Measurements from ENCODE around the gene CDH6. TPM values are rescaled to one million over a fixed set of nuclear protein-coding genes. Genes with fewer than 3 reads are reported as not detected.

CDH6 gene
- total RNA-seq, 2 donors from 2014 or later = 0.52 to 2.0 TPM

DNA sequence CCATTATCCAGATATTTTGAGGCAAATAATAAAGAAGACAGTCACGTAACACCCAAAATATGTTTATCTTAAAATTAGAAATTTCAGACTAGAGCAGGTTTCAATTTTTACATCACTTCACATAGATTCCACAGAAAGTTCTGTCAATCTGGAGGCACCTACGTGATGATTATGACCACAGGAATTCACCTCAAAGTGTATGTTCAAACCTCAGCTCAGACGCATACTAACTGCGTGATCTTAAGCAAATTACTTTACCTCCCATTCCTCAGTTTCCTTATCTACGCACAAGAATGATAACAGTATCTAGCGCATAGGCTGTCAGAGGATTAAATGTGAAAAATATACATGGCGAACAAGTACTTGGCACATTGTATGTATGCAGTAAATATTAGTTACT is 5.9 kb upstream of the CDH6 start:
- no peak for TF ChIP-seq CTCF (IDR thresholded peaks at IDR 0.05)
- H3K9me3 ChIP-seq = no peaks in the 10 kb centered on the region
- no peaks in the 10 kb centered on the region for H3K4me1 ChIP-seq
- H3K27me3 ChIP-seq = peaks cover 2% of the 10 kb centered on the region
- H3K27ac ChIP-seq = no peak overlapping the region
- no peak for DNase-seq
- no peaks in the 10 kb centered on the region for H3K36me3 ChIP-seq
- intact Hi-C loops (cut with DNase I) = no loop called here
- no peak overlapping the region for H3K9ac ChIP-seq (ENCODE audit: low read depth in 2 of 2, low read length in 2 of 2)
- no peak overlapping the region for H3K4me3 ChIP-seq

GRCh38 chr5:31192442-31192841 is 1.0 kb upstream of the CDH6 start:
- Histone ChIP-seq H3K4me1 (peaks cover 4% of the 10 kb centered on the region), H3K4me3 (no peak overlapping the region), H3K9me3 (no peaks in the 10 kb centered on the region), H3K9ac (ENCODE audit: low read depth in 2 of 2, low read length in 2 of 2) (no peak overlapping the region), H3K27ac (no peak overlapping the region), H3K27me3 (peaks cover 23% of the 10 kb centered on the region), H3K36me3 (no peaks in the 10 kb centered on the region)
- TF ChIP-seq CTCF (IDR thresholded peaks at IDR 0.05) = no peak
- no peak for DNase-seq
- intact Hi-C loops (cut with DNase I) = no loop called here

DNA sequence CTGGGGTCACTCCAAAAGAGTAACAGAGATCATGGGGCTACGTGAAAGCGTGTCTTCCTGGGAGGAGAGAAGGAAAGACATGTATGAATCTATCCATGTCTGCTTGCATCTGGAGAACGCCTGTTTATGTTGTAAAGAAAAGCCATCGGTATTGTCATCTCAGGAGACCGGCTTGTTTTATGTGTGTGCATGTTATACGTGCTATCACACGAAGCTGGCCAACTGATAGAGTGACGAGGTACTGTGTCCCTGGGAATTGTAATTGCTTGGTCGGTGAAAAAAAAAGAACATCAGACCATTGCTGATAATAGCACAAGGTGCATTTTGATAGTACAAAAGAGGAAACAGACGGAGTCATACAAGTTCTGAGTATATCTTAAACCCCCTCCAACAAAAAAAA is 370 bp upstream of the CDH6 start:
- no peaks in the 10 kb centered on the region for H3K36me3 ChIP-seq
- no peak overlapping the region for H3K27ac ChIP-seq
- intact Hi-C loops (cut with DNase I) = no loop called here

DNA sequence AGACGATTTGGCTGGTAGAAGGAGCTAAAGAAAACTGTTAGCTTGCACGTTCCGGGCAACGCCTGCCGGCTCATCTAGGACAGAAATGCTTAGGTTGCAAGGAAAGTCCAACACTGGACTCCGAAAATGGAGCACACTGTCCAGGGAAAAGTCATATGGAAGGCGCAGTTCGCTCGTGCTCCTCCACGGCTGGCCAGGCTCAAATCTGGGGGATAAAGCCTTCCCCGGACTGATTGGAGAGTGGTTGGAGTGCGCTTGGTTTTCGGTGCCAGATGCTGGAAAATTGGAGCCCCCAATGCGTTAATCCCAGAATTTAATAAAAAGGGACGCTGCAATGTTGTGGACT is 955 bp downstream of the CDH6 start:
- TF ChIP-seq CTCF (IDR thresholded peaks at IDR 0.05) = no peak
- no peaks in the 10 kb centered on the region for H3K9me3 ChIP-seq
- H3K27me3 ChIP-seq = peaks cover 23% of the 10 kb centered on the region
- peaks cover 4% of the 10 kb centered on the region for H3K4me1 ChIP-seq
- peak overlapping the region; percentile 23 for H3K4me3 ChIP-seq
- H3K9ac ChIP-seq (ENCODE audit: low read depth in 2 of 2, low read length in 2 of 2) = no peak overlapping the region
- no peak overlapping the region for H3K27ac ChIP-seq
- intact Hi-C loops (cut with DNase I) = no loop called here
- no peak for DNase-seq
- H3K36me3 ChIP-seq = no peaks in the 10 kb centered on the region

More for the DNA sequence above, 370 bp upstream of the CDH6 start:
- Histone ChIP-seq H3K9me3 (no peaks in the 10 kb centered on the region), H3K27me3 (peaks cover 23% of the 10 kb centered on the region), H3K4me1 (peaks cover 4% of the 10 kb centered on the region), H3K4me3 (no peak overlapping the region), H3K9ac (ENCODE audit: low read depth in 2 of 2, low read length in 2 of 2) (no peak overlapping the region)
- TF ChIP-seq CTCF (IDR thresholded peaks at IDR 0.05) = no peak
- no peak for DNase-seq

DNA sequence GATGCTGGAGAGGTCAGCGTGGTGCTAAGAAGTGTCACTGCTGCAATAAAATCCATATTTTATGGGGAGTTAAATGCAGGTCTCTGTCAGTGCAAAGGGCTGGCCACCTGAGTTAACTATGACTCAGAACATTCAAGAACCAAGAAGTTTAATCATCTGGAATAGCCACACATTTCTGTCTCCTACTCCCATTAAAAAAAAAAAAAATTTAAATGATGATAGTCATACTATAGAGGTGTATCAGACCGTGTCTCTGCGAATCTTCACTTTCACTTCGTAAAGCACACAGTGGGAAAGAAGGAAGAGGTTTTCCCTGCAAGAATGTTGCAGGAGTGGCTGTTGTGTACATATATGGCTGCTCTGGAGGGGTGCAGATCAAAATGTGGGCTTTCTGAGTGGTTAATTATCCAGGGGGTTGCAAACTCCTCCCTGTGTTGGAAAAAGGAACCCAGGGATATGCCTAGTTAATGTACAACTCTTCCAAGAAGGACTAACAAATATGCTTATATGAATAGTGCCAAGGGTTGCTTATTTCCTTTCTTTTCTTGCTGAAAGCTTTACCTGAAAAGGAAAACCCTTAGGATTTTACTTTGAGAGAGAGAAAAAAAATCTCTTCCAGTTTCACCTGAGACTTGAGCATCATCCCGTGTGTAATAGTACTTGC is 1.5 kb downstream of the CDH6 start:
- H3K9ac ChIP-seq (ENCODE audit: low read depth in 2 of 2, low read length in 2 of 2) = no peak overlapping the region
- TF ChIP-seq CTCF (IDR thresholded peaks at IDR 0.05) = no peak
- no peaks in the 10 kb centered on the region for H3K9me3 ChIP-seq
- no peak for DNase-seq
- H3K4me1 ChIP-seq = peaks cover 4% of the 10 kb centered on the region
- intact Hi-C loops (cut with DNase I) = no loop called here
- no peaks in the 10 kb centered on the region for H3K36me3 ChIP-seq
- no peak overlapping the region for H3K27ac ChIP-seq
- H3K27me3 ChIP-seq = peaks cover 23% of the 10 kb centered on the region
- peak overlapping the region; percentile 12 for H3K4me3 ChIP-seq

All from colonic mucosa (tissue), 4 donors.